ENCODE results near the gene UGP2.

DNA sequence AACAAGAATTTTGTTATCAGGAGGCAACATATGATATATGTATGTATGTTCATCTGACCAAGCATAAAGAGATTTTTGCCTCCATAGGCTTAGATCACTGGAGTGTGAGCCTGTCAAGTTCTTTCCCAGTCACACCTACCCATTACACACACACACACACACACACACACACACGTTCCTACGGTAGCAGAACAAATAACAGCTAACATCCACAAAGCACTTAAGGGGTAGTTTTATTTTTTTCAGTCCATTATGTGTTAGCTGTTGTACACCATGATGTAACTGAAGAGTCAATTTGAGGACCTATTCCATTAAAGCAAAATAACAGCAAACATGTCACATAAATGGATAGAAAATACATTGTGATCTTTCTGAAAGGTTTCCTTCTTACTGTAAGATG lies 39.5 kb downstream of the UGP2 start:
- TF ChIP-seq, protein P1, sequence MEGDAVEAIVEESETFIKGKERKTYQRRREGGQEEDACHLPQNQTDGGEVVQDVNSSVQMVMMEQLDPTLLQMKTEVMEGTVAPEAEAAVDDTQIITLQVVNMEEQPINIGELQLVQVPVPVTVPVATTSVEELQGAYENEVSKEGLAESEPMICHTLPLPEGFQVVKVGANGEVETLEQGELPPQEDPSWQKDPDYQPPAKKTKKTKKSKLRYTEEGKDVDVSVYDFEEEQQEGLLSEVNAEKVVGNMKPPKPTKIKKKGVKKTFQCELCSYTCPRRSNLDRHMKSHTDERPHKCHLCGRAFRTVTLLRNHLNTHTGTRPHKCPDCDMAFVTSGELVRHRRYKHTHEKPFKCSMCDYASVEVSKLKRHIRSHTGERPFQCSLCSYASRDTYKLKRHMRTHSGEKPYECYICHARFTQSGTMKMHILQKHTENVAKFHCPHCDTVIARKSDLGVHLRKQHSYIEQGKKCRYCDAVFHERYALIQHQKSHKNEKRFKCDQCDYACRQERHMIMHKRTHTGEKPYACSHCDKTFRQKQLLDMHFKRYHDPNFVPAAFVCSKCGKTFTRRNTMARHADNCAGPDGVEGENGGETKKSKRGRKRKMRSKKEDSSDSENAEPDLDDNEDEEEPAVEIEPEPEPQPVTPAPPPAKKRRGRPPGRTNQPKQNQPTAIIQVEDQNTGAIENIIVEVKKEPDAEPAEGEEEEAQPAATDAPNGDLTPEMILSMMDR (IDR thresholded peaks at IDR 0.05) = no peak
- TF ChIP-seq EP300 (IDR thresholded peaks at IDR 0.05) (no peak), POLR2A (IDR thresholded peaks at IDR 0.05) (no peak), POLR2AphosphoS5 (IDR thresholded peaks at IDR 0.05) (no peak)

Data from upper lobe of left lung (tissue), 4 donors.